Activated T-cell treated with anti-CD3 and anti-CD28 coated beads for 1 hour (primary cell): ENCODE measurements around the gene C1QTNF7.

Source experiments
- DNase-seq: peaks from one replicate; pipeline ENCODE4 v3.0.0-alpha.2; 2020; ENCODE audit warnings: low read depth

The C1QTNF7 gene

GRCh38 chr4:15427701-15428100 lies at the start of gene C1QTNF7:
Gene C1QTNF7, plus strand, starts transcription at chr4:15428033. Its CDS starts 7,711 bp downstream, at chr4:15435744.
- no peak for DNase-seq

- DNase-seq = no peak
These were observed 49.8 kb upstream of the C1QTNF7 start for GRCh38 chr4:15378062-15378461.

GRCh38 chr4:15378493-15378892 lies 49.3 kb upstream of the C1QTNF7 start:
- no peak for DNase-seq

- DNase-seq = no peak
These were observed 46.0 kb upstream of the C1QTNF7 start for GRCh38 chr4:15381806-15382338.

GRCh38 chr4:15382669-15383273 lies 45.1 kb upstream of the C1QTNF7 start:
- no peak for DNase-seq

GRCh38 chr4:15385515-15385914 lies 42.3 kb upstream of the C1QTNF7 start:
- no peak for DNase-seq

- no peak for DNase-seq
These were observed 41.9 kb upstream of the C1QTNF7 start for GRCh38 chr4:15385928-15386327.

GRCh38 chr4:15390494-15390893 lies 37.3 kb upstream of the C1QTNF7 start:
- DNase-seq = no peak

- no peak for DNase-seq
These were observed 35.6 kb upstream of the C1QTNF7 start for GRCh38 chr4:15392053-15392805.

GRCh38 chr4:15395311-15395710 lies 32.5 kb upstream of the C1QTNF7 start:
- no peak for DNase-seq

GRCh38 chr4:15396157-15396800 lies 31.6 kb upstream of the C1QTNF7 start:
- DNase-seq = peak; percentile 25

GRCh38 chr4:15398001-15398400 lies 29.8 kb upstream of the C1QTNF7 start:
- no peak for DNase-seq

GRCh38 chr4:15398732-15399131 lies 29.1 kb upstream of the C1QTNF7 start:
- no peak for DNase-seq

- no peak for DNase-seq
These were observed 27.6 kb upstream of the C1QTNF7 start for GRCh38 chr4:15400226-15400625.

- DNase-seq = no peak
These were observed 26.7 kb upstream of the C1QTNF7 start for GRCh38 chr4:15400981-15401671.

- no peak for DNase-seq
These were observed 25.7 kb upstream of the C1QTNF7 start for GRCh38 chr4:15402146-15402545.

GRCh38 chr4:15402974-15403373 lies 24.9 kb upstream of the C1QTNF7 start:
- no peak for DNase-seq

- no peak for DNase-seq
These were observed 22.8 kb upstream of the C1QTNF7 start for GRCh38 chr4:15405018-15405417.

GRCh38 chr4:15410750-15411149 lies 17.1 kb upstream of the C1QTNF7 start:
- no peak for DNase-seq

- no peak for DNase-seq
These were observed 15.4 kb upstream of the C1QTNF7 start for GRCh38 chr4:15412461-15412860.

- no peak for DNase-seq
These were observed 14.7 kb upstream of the C1QTNF7 start for GRCh38 chr4:15413010-15413622.

GRCh38 chr4:15413623-15414019 lies 14.2 kb upstream of the C1QTNF7 start:
- no peak for DNase-seq
